H4 (cell line): ENCODE measurements around the gene CNTLN. TPM values are rescaled to one million over a fixed set of nuclear protein-coding genes. Genes with fewer than 3 reads are reported as not detected.
A peak's percentile ranks its signal among the peaks of the same experiment; 100 is the strongest.
"Not testable (repeated sequence)": the region's sequence is repeated elsewhere in the genome, so short reads cannot be mapped to it uniquely, and the experiment has no call there.

ENCODE experiments used
- DNase-seq: peaks from one replicate; pipeline ENCODE4 v3.0.0-alpha.2; 2015; ENCODE audit warnings: low spot score
- total RNA-seq: library from RNA; depleted of rRNA; stranded (reverse); fragments of >200 nt; shearing (Covaris generic); gene quantifications from 2 replicates; pipeline ENCODE4 v1.2.3, GENCODE V29; 2014

Gene CNTLN
- total RNA-seq, 1 experiment from 2014 or later: 5.6 TPM

- DNase-seq: no peak
These were observed 56.2 kb downstream of the CNTLN start for GRCh38 chr9:17191082-17191481.

GRCh38 chr9:17204611-17205152 is 69.8 kb downstream of the CNTLN start:
- no peak for DNase-seq

GRCh38 chr9:17216011-17216410 is 81.2 kb downstream of the CNTLN start:
- no peak for DNase-seq

GRCh38 chr9:17216646-17217045 is 81.8 kb downstream of the CNTLN start:
- DNase-seq: no peak

- no peak for DNase-seq
These were observed 82.4 kb downstream of the CNTLN start for GRCh38 chr9:17217272-17217671.

GRCh38 chr9:17219261-17219660 is 84.4 kb downstream of the CNTLN start:
- DNase-seq: no peak

- DNase-seq: no peak
These were observed 88.1 kb downstream of the CNTLN start for GRCh38 chr9:17222932-17223331.

- no peak for DNase-seq
These were observed 90.6 kb downstream of the CNTLN start for GRCh38 chr9:17225407-17225806.

GRCh38 chr9:17229945-17230560 is 95.2 kb downstream of the CNTLN start:
- DNase-seq: peak; percentile 2

- no peak for DNase-seq
These were observed 95.8 kb downstream of the CNTLN start for GRCh38 chr9:17230646-17231045.

- no peak for DNase-seq
These were observed 101.3 kb downstream of the CNTLN start for GRCh38 chr9:17236147-17236546.

- no peak for DNase-seq
These were observed 111.9 kb downstream of the CNTLN start for GRCh38 chr9:17246770-17247169.

GRCh38 chr9:17251100-17251499 is 116.3 kb downstream of the CNTLN start:
- no peak for DNase-seq

GRCh38 chr9:17268531-17269188 is 133.8 kb downstream of the CNTLN start:
- DNase-seq: peak; percentile 5

GRCh38 chr9:17269799-17270198 is 135.0 kb downstream of the CNTLN start:
- DNase-seq: no peak

GRCh38 chr9:17272536-17272935 is 137.7 kb downstream of the CNTLN start:
- DNase-seq: no peak

GRCh38 chr9:17280350-17281012 is 145.6 kb downstream of the CNTLN start:
- no peak for DNase-seq

- not testable (repeated sequence) for DNase-seq
These were observed 155.8 kb downstream of the CNTLN start for GRCh38 chr9:17290673-17291072.

GRCh38 chr9:17291766-17292165 is 156.9 kb downstream of the CNTLN start:
- DNase-seq: no peak

GRCh38 chr9:17293685-17294084 is 158.8 kb downstream of the CNTLN start:
- no peak for DNase-seq

- no peak for DNase-seq
These were observed 160.2 kb downstream of the CNTLN start for GRCh38 chr9:17294822-17295624.

- DNase-seq: no peak
These were observed 180.5 kb downstream of the CNTLN start for GRCh38 chr9:17315341-17315740.
